Natural killer cell (primary cell): Measurements from ENCODE around the gene SNED1. TPM values are rescaled to one million over a fixed set of nuclear protein-coding genes. Genes with fewer than 3 reads are reported as not detected.

ENCODE experiments used
- ATAC-seq, 3 donors: fragments of 150-1000 bp in 2 of 3; fragments of 200-7000 bp in 1 of 3; cut with Tn5 transposase; 1 replicate in 1 of 3; 2 replicates in 2 of 3; pipeline ENCODE4 v1.10.0; 2021; ENCODE audit warnings: mild to moderate bottlenecking in 2 of 3, moderate library complexity in 2 of 3
- DNase-seq, 2 donors: peaks; one replicate each; pipeline versions ENCODE4 v3.0.0 to v3.0.0-alpha.2; 2013 to 2021; ENCODE audit warnings: mixed read lengths in 1 of 2
- H3K27ac ChIP-seq: one replicate; pipeline ENCODE4 v1.5.1; 2013; ENCODE audit warnings: mild to moderate bottlenecking, low read length
- H3K27me3 ChIP-seq: one replicate; pipeline ENCODE4 v1.6.1; 2013; ENCODE audit warnings: low read length; ENCODE audit not compliant: control insufficient read depth, insufficient read depth
- H3K36me3 ChIP-seq: one replicate; pipeline ENCODE4 v1.6.1; 2013; ENCODE audit warnings: low read length; ENCODE audit not compliant: control insufficient read depth, insufficient read depth
- H3K4me1 ChIP-seq: one replicate; pipeline ENCODE4 v1.6.1; 2013; ENCODE audit warnings: low read length; ENCODE audit not compliant: control insufficient read depth, insufficient read depth
- H3K4me3 ChIP-seq: one replicate; pipeline ENCODE4 v1.5.1; 2013; ENCODE audit warnings: low read length
- H3K9me3 ChIP-seq: one replicate; pipeline ENCODE4 v1.6.1; 2013; ENCODE audit warnings: low read length; ENCODE audit not compliant: control insufficient read depth, insufficient read depth
- H3K27ac Mint-ChIP-seq, 2 donors: one replicate each; pipeline ENCODE4 v1.8.0; 2022; ENCODE audit warnings: mild to moderate bottlenecking in 2 of 2, mixed read lengths in 2 of 2, moderate library complexity in 1 of 2
- H3K27me3 Mint-ChIP-seq, 2 donors: one replicate each; pipeline ENCODE4 v1.8.0; 2022; ENCODE audit warnings: low read depth in 2 of 2, mixed read lengths in 2 of 2
- H3K36me3 Mint-ChIP-seq: one replicate; pipeline ENCODE4 v1.8.0; 2022; ENCODE audit warnings: mixed read lengths
- H3K4me1 Mint-ChIP-seq, 2 donors: one replicate each; pipeline ENCODE4 v1.8.0; 2022; ENCODE audit warnings: mixed read lengths in 2 of 2
- H3K4me3 Mint-ChIP-seq: one replicate; pipeline ENCODE4 v1.8.0; 2022; ENCODE audit warnings: mild to moderate bottlenecking, moderate library complexity, mixed read lengths
- H3K9me3 Mint-ChIP-seq, 2 donors: one replicate each; pipeline ENCODE4 v1.8.0; 2022; ENCODE audit warnings: mixed read lengths in 2 of 2
- WGBS: methylation state at CpG from one replicate; pipeline ENCODE4 v1.1.7; 2013; ENCODE audit warnings: missing lambda C conversion rate; ENCODE audit not compliant: insufficient coverage; 5-methylcytosine and 5-hydroxymethylcytosine counted together
- intact Hi-C: fragments of 100-400 bp; cut with micrococcal nuclease; formaldehyde crosslinking; loops from one replicate; pipeline ENCODE4 v1.14.2; 2022
- total RNA-seq, 4 donors: library from RNA; stranded (reverse); fragments of 120-200 nt in 1 of 4; gene quantifications; one replicate each; pipeline versions ENCODE4 v1.2.3 to v1.2.4, GENCODE V29; 2013 to 2022
- TF ChIP-seq, protein P1 (sequence below): fragments of 200-600 bp; IDR thresholded peaks from one replicate; pipeline ENCODE4 v1.8.0; 2022; ENCODE audit warnings: antibody characterized with exemption

The SNED1 gene
- total RNA-seq, 3 donors from 2014 or later (not counting 1 experiment from before 2014, with no cell fraction given): 0.97 to 4.9 (median 2.5) TPM

DNA sequence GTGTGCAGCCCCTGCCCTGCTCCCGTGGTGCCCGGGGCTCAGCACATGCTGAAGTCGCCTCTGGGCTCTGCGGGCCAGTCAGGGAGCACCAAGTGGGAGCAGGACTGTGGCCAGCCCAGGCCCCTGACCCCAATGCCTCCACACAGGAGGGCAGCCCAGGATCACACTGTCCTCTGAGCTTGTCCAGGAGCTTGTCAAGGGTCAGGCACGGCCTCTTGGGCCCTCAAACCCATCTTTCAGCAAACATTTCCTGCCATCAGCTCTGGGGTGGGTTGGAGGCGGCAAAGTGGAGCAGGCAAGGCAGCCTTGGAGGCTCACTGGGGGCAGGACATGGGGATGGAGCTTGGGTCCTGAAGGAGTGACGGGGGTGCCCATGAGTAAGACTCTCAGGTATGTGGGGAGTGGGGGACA, 10.3 kb downstream of the SNED1 start:
- Mint-ChIP-seq H3K9me3 (peaks cover 2 to 10% of the 10 kb centered on the region in 2 donors), H3K4me3 (no peak overlapping the region), H3K4me1 (peaks cover 0 to 17% of the 10 kb centered on the region in 2 donors), H3K36me3 (peaks cover 9% of the 10 kb centered on the region), H3K27ac (peak overlapping the region in 1 of 2 donors; percentile 61), H3K27me3 (peaks cover 20 to 21% of the 10 kb centered on the region in 2 donors)
- Histone ChIP-seq H3K27ac (no peak overlapping the region), H3K4me3 (no peak overlapping the region), H3K4me1 (peaks cover 14% of the 10 kb centered on the region), H3K27me3 (no peaks in the 10 kb centered on the region), H3K9me3 (peaks cover 8% of the 10 kb centered on the region), H3K36me3 (no peaks in the 10 kb centered on the region)
- TF ChIP-seq, protein P1, sequence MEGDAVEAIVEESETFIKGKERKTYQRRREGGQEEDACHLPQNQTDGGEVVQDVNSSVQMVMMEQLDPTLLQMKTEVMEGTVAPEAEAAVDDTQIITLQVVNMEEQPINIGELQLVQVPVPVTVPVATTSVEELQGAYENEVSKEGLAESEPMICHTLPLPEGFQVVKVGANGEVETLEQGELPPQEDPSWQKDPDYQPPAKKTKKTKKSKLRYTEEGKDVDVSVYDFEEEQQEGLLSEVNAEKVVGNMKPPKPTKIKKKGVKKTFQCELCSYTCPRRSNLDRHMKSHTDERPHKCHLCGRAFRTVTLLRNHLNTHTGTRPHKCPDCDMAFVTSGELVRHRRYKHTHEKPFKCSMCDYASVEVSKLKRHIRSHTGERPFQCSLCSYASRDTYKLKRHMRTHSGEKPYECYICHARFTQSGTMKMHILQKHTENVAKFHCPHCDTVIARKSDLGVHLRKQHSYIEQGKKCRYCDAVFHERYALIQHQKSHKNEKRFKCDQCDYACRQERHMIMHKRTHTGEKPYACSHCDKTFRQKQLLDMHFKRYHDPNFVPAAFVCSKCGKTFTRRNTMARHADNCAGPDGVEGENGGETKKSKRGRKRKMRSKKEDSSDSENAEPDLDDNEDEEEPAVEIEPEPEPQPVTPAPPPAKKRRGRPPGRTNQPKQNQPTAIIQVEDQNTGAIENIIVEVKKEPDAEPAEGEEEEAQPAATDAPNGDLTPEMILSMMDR: no peak
- DNase-seq (no peak), ATAC-seq (no peak)
- WGBS: 88% methylated on average over 7 of the region's 7 CpGs
- intact Hi-C loops: no loop called here

DNA sequence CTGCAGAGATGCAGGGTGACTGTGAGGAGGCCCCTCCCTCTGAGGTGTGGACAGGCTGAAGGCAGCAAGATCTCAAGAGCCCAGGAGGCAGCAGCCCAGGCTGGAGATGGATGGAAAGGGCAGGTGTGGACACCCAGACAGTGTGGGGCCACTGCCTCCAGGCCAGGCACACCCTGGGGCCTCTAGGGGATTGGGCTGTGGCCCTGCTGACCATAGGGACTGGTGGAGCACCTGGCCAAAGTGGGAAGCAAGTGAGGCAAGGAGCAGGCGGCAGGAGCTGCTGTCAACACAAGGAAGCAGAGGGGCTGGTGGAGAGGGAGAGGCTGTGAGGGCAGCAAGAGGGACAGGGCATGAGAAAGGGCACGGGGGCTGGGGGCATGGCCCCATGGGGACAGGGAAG, 10.8 kb downstream of the SNED1 start:
- peaks cover 0 to 17% of the 10 kb centered on the region in 2 donors for H3K4me1 Mint-ChIP-seq
- ATAC-seq: no peak
- no peaks in the 10 kb centered on the region for H3K36me3 ChIP-seq
- H3K9me3 Mint-ChIP-seq: peaks cover 0 to 8% of the 10 kb centered on the region in 2 donors
- H3K27me3 ChIP-seq: no peaks in the 10 kb centered on the region
- peak overlapping the region in 1 of 2 donors; percentile 61 for H3K27ac Mint-ChIP-seq
- no peak overlapping the region for H3K4me3 ChIP-seq
- no peak for DNase-seq
- peaks cover 20 to 21% of the 10 kb centered on the region in 2 donors for H3K27me3 Mint-ChIP-seq
- 88% methylated on average over 2 of the region's 2 CpGs for WGBS
- TF ChIP-seq, protein P1: no peak
- H3K36me3 Mint-ChIP-seq: peaks cover 9% of the 10 kb centered on the region
- no peak overlapping the region for H3K27ac ChIP-seq
- peak overlapping the region; percentile 40 for H3K4me3 Mint-ChIP-seq
- H3K9me3 ChIP-seq: peaks cover 4% of the 10 kb centered on the region
- intact Hi-C loops: no loop called here
- peaks cover 14% of the 10 kb centered on the region for H3K4me1 ChIP-seq

DNA sequence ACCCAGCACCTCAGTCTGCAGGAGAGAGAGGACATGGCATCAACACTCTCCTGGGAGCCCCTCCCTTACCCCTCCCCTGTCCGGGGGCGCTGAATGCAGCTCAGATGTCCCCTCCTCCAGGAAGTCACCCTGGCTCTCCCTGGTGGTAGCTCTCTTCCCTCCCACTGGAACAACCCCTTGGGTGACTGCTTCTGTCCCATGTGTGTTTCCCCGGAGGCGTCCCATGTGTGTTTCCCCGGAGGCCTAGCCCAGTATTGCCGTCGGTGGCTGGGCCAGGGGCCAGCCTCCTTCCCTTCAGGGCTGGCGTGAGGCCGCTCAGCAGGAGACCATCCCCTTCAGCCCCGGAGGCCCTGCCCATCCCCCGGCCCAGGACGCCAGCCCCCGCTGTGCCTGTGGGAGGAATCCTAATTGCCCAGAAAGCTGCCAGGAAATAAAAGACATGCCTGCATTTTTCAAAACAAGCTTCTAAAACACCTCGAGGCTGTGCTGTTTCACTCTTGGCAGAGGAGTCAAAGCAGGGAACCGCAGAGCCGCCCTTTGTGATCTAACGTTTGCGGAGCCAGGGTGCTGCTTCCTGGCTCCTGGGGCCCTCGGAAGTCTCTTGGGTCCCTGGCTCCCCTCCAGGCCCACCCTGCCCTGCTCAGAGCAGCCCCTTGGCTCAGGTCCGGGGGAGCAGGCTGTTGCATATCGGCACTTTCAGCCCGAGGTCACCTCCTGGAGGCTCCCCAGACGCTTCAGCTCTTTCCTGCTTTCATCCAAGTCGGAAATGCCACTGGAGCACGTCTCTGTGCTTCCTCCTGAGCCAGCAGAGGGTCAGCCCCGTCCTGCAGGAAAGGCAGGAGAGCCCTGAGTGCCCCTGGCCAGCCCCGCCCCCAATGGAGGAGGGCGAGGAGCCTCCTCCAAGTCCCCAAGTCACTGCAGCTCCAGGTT, 11.4 kb downstream of the SNED1 start:
- peaks cover 0 to 17% of the 10 kb centered on the region in 2 donors for H3K4me1 Mint-ChIP-seq

More for the DNA sequence above, 11.4 kb downstream of the SNED1 start:
- no peaks in the 10 kb centered on the region for H3K36me3 ChIP-seq
- Mint-ChIP-seq H3K36me3 (peaks cover 9% of the 10 kb centered on the region), H3K27me3 (peaks cover 20 to 21% of the 10 kb centered on the region in 2 donors), H3K9me3 (peaks cover 0 to 8% of the 10 kb centered on the region in 2 donors), H3K27ac (peak overlapping the region in 1 of 2 donors; percentile 61), H3K4me3 (peak overlapping the region; percentile 38)
- DNase-seq (peak; percentile 14 to 77), ATAC-seq (peak in 2 of 3 donors; percentile 26 to 71)
- 8% methylated on average over 28 of the region's 28 CpGs for WGBS
- no peaks in the 10 kb centered on the region for H3K27me3 ChIP-seq
- intact Hi-C loops: no loop called here
- no peak overlapping the region for H3K27ac ChIP-seq
- TF ChIP-seq, protein P1: no peak
- no peak overlapping the region for H3K4me3 ChIP-seq
- peaks cover 14% of the 10 kb centered on the region for H3K4me1 ChIP-seq
- H3K9me3 ChIP-seq: no peaks in the 10 kb centered on the region
